Ovary (tissue), 9 donors: ENCODE data around the gene SGK1. TPM values are rescaled to one million over a fixed set of nuclear protein-coding genes. Genes with fewer than 3 reads are reported as not detected.

Experiments used
- DNase-seq, 5 donors: peaks; one replicate each; pipeline ENCODE4 v3.0.0-alpha.2; 2019 to 2020
- H3K27ac ChIP-seq, 2 donors: fragments of 200-600 bp; one replicate each; pipeline versions ENCODE4 v1.5.1 to v1.8.0; 2019 to 2022
- H3K27me3 ChIP-seq: fragments of 200-600 bp; one replicate; pipeline ENCODE4 v1.8.0; 2022
- H3K36me3 ChIP-seq: fragments of 200-600 bp; sonication (generic); one replicate; pipeline ENCODE4 v1.5.1; 2019
- H3K4me1 ChIP-seq: one replicate; pipeline ENCODE4 v1.8.1; 2013; ENCODE audit warnings: mild to moderate bottlenecking, moderate library complexity; ENCODE audit not compliant: insufficient read depth
- H3K4me3 ChIP-seq: fragments of 200-600 bp; sonication (generic); one replicate; pipeline ENCODE4 v1.5.1; 2017
- H3K9me3 ChIP-seq, 2 donors: fragments of 200-600 bp in 1 of 2; sonication (generic) in 1 of 2; one replicate each; pipeline versions ENCODE4 v1.5.1 to v1.8.1; 2013 to 2019; ENCODE audit warnings: mild to moderate bottlenecking in 1 of 2, moderate library complexity in 1 of 2
- CTCF ChIP-seq, 3 donors: fragments of 450-650 bp in 2 of 3; fragments of 200-600 bp in 1 of 3; IDR thresholded peaks; one replicate each; pipeline versions ENCODE4 v1.5.1 to v1.8.0; 2016 to 2022; ENCODE audit warnings: antibody characterized with exemption in 3 of 3, mild to moderate bottlenecking in 1 of 3
- EP300 ChIP-seq: sonication (generic); formaldehyde crosslinking; IDR thresholded peaks from one replicate; pipeline ENCODE4 v1.6.1; 2017; ENCODE audit warnings: antibody characterized with exemption
- POLR2A ChIP-seq: fragments of 450-650 bp; IDR thresholded peaks from one replicate; pipeline ENCODE4 v1.6.1; 2017; ENCODE audit warnings: antibody characterized with exemption, mild to moderate bottlenecking, moderate library complexity
- WGBS, 3 donors: extraction: QIAGEN DNeasy Blood & Tissue Kit in 1 of 3; methylation state at CpG; one replicate each; pipeline versions ENCODE4 v1.1.5 to v1.1.7; 2013 to 2017; 5-methylcytosine and 5-hydroxymethylcytosine counted together
- intact Hi-C, 4 donors: fragments of 100-400 bp; cut with DNase I; formaldehyde crosslinking; loops; one replicate each; pipeline versions ENCODE4 v1.11.0 to v1.15.1; 2022 to 2023
- polyA plus RNA-seq, 2 donors: library from polyadenylated mRNA; stranded (reverse); fragments of 200-250 nt in 1 of 2; fragments of 350-450 nt in 1 of 2; fragmentation: Illumina TruSeq in 1 of 2; extraction: RNeasy Lipid Tissue Mini Kit (QIAGEN cat#74804) in 1 of 2; gene quantifications; one replicate each; pipeline ENCODE4 v1.2.3, GENCODE V29; 2013 to 2014
- total RNA-seq, 7 donors: library from RNA; depleted of rRNA in 2 of 7; stranded (reverse); fragments of >200 nt in 2 of 7; fragmentation: NEBNext Ultra II Directional in 3 of 7; extraction: Animal tissue kit (Norgen Biotek cat#: 25700) in 3 of 7; gene quantifications; one replicate each; pipeline versions ENCODE4 v1.1.0 to v1.2.4, GENCODE V29; 2016 to 2023
- donor health status: DM: no; HTN: no; CAD: no; lungs with moderate emphysema.
- donor health status: DM: no; HTN: no; CAD: no.
- donor health status: Bipolar disorder and iron deficiency.
- donor health status: DM: yes; HTN: yes; CAD: no.
- donor health status: DM: no; HTN: no; CAD: no.
- donor health status: DM: yes; HTN: yes; CAD: no.

Gene SGK1
- total and polyA plus RNA-seq, 9 donors = 124 to 610 (median 174) TPM

DNA sequence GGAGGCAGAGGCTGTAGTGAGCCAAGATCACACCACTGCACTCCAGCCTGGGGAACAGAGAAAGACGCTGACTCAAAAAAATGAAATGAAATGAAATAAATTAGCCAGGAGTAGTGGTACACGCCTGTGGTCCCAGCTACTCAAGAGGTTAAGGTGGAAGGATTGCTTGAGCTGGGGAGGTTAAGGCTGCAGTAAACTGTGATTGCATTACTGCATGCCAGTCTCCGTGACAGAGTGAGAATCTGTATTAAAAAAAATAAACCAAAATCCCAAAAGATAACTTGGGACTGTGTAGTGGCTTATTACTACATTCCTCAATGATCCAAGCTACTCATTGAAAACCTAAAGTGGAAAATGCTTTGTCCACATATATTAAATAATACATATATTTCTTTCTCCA, 87.0 kb downstream of the SGK1 start:
- Histone ChIP-seq H3K4me1 (no peaks in the 10 kb centered on the region), H3K9me3 (no peaks in the 10 kb centered on the region), H3K36me3 (no peaks in the 10 kb centered on the region), H3K27me3 (no peaks in the 10 kb centered on the region), H3K4me3 (no peak overlapping the region), H3K27ac (no peak overlapping the region)
- DNase-seq = no peak
- intact Hi-C loops = loop anchor here in 1 of 4 donors (10.0 kb wide), 1 partner anchor 46 kb away; no protein-coding TSS in a partner anchor
- TF ChIP-seq POLR2A (no peak), EP300 (no peak)
- WGBS, 3 donors = 88 to 96% (median 88%) methylated on average over 3 of the region's 3 CpGs

- Histone ChIP-seq H3K9me3 (no peaks in the 10 kb centered on the region), H3K4me3 (no peak overlapping the region), H3K36me3 (no peaks in the 10 kb centered on the region), H3K4me1 (no peaks in the 10 kb centered on the region), H3K27ac (no peak overlapping the region), H3K27me3 (no peaks in the 10 kb centered on the region)
- 82 to 88% (median 86%) methylated on average over 8 of the region's 8 CpGs for WGBS, 3 donors
- no peak for DNase-seq
- TF ChIP-seq CTCF (IDR thresholded peaks at IDR 0.05) = no peak
- no peak for TF ChIP-seq EP300
- TF ChIP-seq POLR2A = no peak
- intact Hi-C loops = loop anchor here in 1 of 4 donors (10.0 kb wide), 1 partner anchor 45 kb away; no protein-coding TSS in a partner anchor
Observed at GRCh38 chr6:134230087-134230700, 87.7 kb downstream of the SGK1 start.

GRCh38 chr6:134229520-134229919, 88.4 kb downstream of the SGK1 start:
- H3K27ac ChIP-seq = no peak overlapping the region
- no peaks in the 10 kb centered on the region for H3K4me1 ChIP-seq
- no peak for DNase-seq
- no peaks in the 10 kb centered on the region for H3K9me3 ChIP-seq
- no peaks in the 10 kb centered on the region for H3K27me3 ChIP-seq
- WGBS, 3 donors = 89 to 92% (median 92%) methylated on average over 2 of the region's 2 CpGs
- TF ChIP-seq POLR2A = no peak
- TF ChIP-seq EP300 = no peak
- no peak for TF ChIP-seq CTCF (IDR thresholded peaks at IDR 0.05)
- H3K36me3 ChIP-seq = no peaks in the 10 kb centered on the region
- intact Hi-C loops = no loop called here
- H3K4me3 ChIP-seq = no peak overlapping the region

- H3K9me3 ChIP-seq = no peaks in the 10 kb centered on the region
- H3K27ac ChIP-seq = no peak overlapping the region
- H3K4me1 ChIP-seq = no peaks in the 10 kb centered on the region
- WGBS, 3 donors = 6 to 15% (median 10%) methylated on average over 2 of the region's 2 CpGs
- no peak overlapping the region for H3K4me3 ChIP-seq
- intact Hi-C loops = no loop called here
- H3K36me3 ChIP-seq = no peaks in the 10 kb centered on the region
- no peaks in the 10 kb centered on the region for H3K27me3 ChIP-seq
- TF ChIP-seq CTCF (IDR thresholded peaks at IDR 0.05) (no peak), EP300 (no peak)
- DNase-seq = no peak
Observed at GRCh38 chr6:134223796-134224420, 94.0 kb downstream of the SGK1 start.

DNA sequence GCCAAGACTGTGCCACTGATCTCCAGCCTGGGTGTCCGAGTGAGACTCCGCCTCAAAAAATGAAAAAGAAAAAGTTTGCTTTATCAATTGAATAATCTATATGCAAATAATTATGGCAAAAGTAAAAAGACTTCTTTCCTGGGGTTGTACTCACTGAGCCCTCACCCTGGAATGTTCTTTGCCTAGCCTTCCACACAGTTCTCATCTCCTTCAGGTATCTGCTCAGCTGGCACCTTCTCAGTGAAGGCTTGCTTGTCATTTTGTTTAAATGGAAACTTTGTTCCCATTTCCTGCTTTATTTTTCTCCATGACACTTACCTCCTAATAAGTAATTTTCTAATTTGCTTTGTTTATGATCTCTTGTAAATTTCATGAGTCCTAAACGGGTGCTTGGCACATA, 96.7 kb downstream of the SGK1 start:
- intact Hi-C loops = no loop called here
- TF ChIP-seq EP300 = no peak
- no peak for TF ChIP-seq POLR2A
- TF ChIP-seq CTCF (IDR thresholded peaks at IDR 0.05) = no peak

More for the DNA sequence above, 96.7 kb downstream of the SGK1 start:
- Histone ChIP-seq H3K27ac (no peak overlapping the region), H3K36me3 (no peaks in the 10 kb centered on the region), H3K27me3 (no peaks in the 10 kb centered on the region), H3K9me3 (no peaks in the 10 kb centered on the region), H3K4me1 (no peaks in the 10 kb centered on the region), H3K4me3 (no peak overlapping the region)
- 78 to 89% (median 80%) methylated on average over 3 of the region's 3 CpGs for WGBS, 3 donors
- DNase-seq = no peak
